Erythroblast (primary cell): ENCODE measurements around the gene TAF15.

ENCODE experiments used
- DNase-seq, 2 experiments: peaks; one replicate each; lab custom pipeline; 2025; lab: John Stamatoyannopoulos, UW
- GATA1 ChIP-seq: IDR thresholded peaks from 2 replicates; pipeline ENCODE4 v1.6.1; 2011; ENCODE audit warnings: low read depth, mild to moderate bottlenecking, control low read depth, low read length, moderate library complexity
- POLR2A ChIP-seq: IDR thresholded peaks from 2 replicates; pipeline ENCODE4 v1.6.1; 2011; ENCODE audit warnings: mild to moderate bottlenecking, low read length

The TAF15 gene

DNA sequence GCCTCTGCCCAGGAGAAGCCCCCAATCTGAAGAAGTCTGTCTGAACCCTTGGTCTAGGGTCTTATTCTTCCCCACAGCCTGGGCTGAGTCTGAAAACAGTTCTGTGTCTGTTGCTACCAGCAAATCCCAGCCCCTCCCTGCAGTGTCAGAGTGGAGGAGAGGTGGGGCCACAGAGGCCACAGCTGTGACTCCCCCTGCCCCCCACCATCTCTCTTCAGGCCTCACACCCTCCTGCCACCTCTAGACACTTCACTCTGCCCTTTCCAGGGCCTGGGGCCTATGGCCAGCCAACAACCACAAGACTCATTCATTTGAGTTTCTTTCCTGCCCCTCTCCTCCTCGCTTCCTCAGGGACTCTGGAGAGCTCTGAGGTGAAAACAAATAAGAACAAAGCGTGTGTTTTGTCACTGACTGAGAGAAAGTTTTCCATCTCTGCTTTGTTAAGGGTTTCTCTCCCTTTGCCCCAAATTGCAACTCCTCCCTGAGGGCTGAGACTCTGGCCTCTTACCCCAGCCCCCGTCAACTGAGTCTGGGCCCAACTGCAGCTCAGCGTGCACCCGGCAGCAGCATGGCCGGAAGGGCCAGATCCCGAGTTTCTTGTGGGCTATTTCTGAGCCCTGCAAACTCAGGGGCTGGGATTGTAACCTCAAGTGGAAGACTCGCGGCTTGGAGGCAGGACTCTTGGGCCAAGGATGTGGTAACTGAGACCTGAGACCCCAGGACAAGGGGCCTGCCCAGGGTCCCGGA, 35.4 kb upstream of the TAF15 start:
- no peak for TF ChIP-seq GATA1
- no peak for TF ChIP-seq POLR2A
- no peak for DNase-seq

DNA sequence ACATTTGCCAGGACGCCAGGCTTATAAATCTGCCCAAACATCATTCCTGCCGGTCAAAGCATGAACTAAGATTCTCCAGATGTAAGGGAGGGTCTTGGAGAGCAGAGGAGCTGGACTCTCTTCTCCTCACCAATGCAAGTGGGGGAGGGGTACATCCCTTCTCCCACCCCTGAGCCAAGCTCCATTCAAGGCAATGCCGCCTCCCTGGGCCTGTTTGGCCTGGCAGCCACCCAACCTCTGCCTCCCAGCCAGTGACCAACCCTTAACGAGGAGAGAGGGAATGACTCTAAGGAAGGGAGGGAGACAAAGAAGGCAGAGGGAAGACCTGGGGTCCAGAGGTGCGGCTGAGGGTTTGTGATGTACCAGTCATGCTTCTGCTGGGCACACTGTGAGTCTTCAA, 34.8 kb upstream of the TAF15 start:
- TF ChIP-seq POLR2A: no peak
- TF ChIP-seq GATA1: no peak

GRCh38 chr17:35775039-35775438, 34.2 kb upstream of the TAF15 start:
- TF ChIP-seq POLR2A (no peak), GATA1 (no peak)
- DNase-seq: no peak

More for the DNA sequence above, 34.8 kb upstream of the TAF15 start:
- DNase-seq: no peak

- TF ChIP-seq GATA1 (no peak), POLR2A (no peak)
- no peak for DNase-seq
Measured at GRCh38 chr17:35775583-35775982, 33.7 kb upstream of the TAF15 start.

- DNase-seq: no peak
- TF ChIP-seq POLR2A (no peak), GATA1 (no peak)
Measured at GRCh38 chr17:35778641-35779196, 30.6 kb upstream of the TAF15 start.

DNA sequence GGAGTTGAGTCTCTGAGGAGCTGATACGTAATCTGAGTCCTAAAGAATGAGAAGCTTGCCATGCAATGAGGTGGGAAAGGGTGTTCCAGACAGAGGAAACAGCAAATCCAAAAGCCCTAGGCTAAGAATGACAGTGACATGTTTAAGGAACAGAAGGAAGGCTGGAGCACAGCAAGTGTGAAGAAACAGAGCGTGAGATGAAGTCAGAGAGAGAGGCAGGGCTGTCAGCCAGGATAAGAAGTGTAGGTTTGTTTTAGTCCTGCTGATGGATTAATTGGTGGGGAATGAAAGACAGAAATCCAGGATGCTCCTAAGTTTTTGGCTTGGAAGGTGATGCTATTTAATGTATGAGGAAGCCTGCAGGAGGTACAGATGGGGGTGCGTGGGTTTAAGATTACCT, 28.3 kb upstream of the TAF15 start:
- no peak for TF ChIP-seq POLR2A
- TF ChIP-seq GATA1: no peak
- DNase-seq: no peak

GRCh38 chr17:35784895-35785294, 24.4 kb upstream of the TAF15 start:
- TF ChIP-seq GATA1 (no peak), POLR2A (no peak)
- no peak for DNase-seq

DNA sequence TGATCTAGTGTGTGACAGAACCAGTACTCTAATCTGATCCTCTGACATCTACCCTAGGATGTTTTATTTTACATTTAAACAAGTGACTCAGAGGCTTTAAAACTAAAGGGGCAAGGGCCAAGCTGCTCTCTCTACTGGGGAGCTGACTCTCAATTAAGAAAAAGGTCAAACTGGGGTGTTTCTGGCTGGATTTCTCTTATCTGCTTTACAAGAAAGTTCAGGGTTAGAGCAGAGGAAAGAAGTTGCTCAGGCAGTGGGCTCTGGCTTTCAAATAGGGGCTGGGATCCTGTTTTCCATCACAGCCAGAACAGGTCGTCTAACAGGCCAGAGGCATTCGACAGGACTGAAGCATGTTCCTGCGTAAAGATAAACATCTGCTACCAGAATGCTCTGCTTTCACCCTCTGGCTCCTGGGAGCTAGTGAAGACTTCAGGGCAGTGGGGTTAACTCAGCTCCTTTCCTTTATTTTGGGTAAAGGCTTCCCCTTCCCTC, 22.3 kb upstream of the TAF15 start:
- TF ChIP-seq GATA1: no peak
- no peak for TF ChIP-seq POLR2A
- DNase-seq: no peak

DNA sequence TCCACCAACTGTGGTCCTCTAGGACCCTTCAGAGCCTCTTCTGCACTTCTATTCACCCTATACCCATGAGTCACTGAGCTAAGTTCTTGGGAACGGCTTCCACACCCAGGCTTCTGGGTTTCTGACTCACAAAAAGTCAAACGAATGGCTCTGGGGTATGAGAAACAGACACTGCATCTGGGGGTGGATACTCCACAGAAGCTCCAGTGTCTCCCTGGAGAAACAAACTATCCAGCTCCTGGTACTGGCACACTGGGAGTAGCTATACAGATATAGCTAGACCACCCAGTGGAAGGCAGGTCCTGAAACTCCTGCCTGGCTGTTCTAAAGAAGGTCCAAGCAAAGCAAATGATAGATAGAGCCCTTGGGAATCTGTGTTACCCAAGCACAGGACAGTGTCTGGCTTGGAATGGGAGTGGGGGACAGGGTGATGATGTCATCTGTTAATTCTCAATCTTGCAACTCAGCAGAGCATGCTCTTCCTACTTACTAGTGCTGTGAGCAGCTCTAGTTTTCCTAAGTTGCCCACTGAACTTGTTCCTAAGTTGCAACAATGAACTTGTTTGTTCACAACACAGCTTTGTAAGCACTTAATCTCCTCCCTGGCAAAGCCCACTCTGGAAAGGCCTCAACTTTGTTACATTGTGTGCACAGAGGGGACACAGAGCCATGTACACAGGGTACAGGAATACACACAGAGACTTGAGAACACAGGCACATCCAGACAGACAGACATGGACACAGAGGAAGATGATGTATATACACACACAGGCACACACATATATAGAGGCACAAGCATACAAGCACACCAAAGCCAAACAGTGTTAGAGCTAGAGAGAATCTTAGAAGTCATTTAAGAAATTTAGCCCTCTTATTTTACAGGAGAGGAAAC, 20.6 kb upstream of the TAF15 start:
- DNase-seq: no peak
- TF ChIP-seq POLR2A (no peak), GATA1 (no peak)

GRCh38 chr17:35790841-35791240, 18.4 kb upstream of the TAF15 start:
- no peak for DNase-seq
- TF ChIP-seq GATA1 (no peak), POLR2A (no peak)

DNA sequence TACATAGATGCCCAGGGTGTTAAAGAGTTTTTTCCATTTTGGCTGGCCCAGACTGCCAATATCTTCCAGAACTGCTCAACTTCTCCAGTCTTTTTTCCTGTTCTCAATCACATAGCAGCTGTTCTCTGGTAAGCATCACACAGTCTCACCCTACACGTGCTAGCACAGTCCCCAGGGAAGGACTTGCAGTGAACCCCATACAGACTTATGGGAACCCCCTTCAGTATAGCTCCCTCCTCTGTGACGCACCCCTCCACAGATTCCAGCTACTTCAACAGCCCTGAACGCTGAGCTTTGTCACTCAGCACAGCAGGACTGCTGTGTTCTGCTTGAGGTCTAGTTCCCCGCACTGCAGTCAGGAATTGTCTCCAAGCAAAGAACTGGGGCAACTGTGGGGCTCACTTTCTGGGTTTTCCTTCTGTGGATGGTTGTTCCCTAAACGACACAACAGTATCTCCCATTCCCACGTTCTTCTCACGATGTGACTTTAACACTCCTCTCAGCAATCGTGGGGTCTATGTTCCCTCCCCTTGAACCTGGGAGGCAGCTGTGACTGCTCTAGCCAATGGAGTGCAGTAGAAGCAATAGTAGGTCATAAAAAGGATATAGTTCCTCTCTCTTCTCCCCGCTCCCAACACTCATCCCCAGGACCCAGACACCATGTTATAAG, 17.5 kb upstream of the TAF15 start:
- TF ChIP-seq GATA1 (no peak), POLR2A (no peak)
- no peak for DNase-seq

DNA sequence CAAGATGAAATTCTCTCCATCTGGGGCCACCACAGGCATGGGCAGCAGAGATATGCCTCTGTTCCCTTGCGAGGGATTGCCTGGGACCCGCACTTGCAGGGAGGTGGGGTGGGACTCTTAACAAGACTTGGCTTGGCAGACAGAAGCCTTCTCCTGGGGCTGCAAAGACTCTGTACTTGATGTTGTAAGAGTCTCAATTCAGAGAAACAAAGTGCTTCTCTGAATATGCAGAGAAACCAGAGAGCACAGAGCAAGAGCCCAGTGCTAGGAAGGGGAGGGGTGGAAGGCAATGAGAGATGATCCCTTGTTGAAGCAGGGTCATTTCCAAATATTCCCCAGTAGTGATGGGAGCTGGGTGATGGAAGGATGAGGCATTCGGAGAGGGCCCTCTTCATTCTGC, 16.0 kb upstream of the TAF15 start:
- TF ChIP-seq POLR2A (no peak), GATA1 (no peak)

GRCh38 chr17:35795007-35795870, 14.0 kb upstream of the TAF15 start, which contains the start of gene MMP28:
TSS of gene MMP28 (minus strand) at chr17:35795641. CDS start at chr17:35795377, 264 bp downstream.
- DNase-seq: peak; percentile 28 to 43
- TF ChIP-seq POLR2A: no peak
- TF ChIP-seq GATA1: no peak

More for the DNA sequence above, 16.0 kb upstream of the TAF15 start:
- no peak for DNase-seq
